ENCODE data around the gene RFX2.

DNA sequence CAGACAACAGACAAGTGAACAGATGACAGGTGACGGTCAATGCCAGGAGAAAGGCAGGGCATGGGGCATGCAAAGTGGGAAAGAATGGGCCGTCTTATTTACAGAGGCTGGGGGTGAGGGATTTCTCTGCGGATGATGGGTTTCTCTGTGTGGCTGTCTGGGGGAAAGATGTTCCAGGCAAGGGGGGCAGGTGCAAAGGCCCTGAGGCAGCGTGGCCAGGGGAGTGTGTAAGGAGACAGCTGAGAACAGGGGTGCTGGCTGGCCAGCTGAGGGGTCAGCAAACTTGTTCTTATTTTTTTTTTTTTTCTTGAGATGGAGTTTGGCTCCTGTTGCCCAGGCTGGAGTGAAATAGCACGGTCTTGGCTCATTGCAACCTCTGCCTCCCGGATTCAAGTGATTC is 110.6 kb downstream of the RFX2 start:
- TF ChIP-seq YY1 (IDR thresholded peaks at IDR 0.05; ENCODE audit: insufficient read depth, insufficient read length) (no peak), ZNF274 (IDR thresholded peaks at IDR 0.05; ENCODE audit: low read depth, low read length) (no peak), SUZ12 (IDR thresholded peaks at IDR 0.05; ENCODE audit: extremely low read depth, insufficient read depth, insufficient read length) (no peak)

Measured in NT2/D1 (cell line).